SW480 (cell line): ENCODE results near the gene ADGRL3.
"Not testable (repeated sequence)": the region's sequence is repeated elsewhere in the genome, so short reads cannot be mapped to it uniquely, and the experiment has no call there.

Source experiments
- DNase-seq: peaks from one replicate; pipeline ENCODE4 v3.0.0-alpha.2; 2016; ENCODE audit warnings: low spot score

Gene ADGRL3

DNA sequence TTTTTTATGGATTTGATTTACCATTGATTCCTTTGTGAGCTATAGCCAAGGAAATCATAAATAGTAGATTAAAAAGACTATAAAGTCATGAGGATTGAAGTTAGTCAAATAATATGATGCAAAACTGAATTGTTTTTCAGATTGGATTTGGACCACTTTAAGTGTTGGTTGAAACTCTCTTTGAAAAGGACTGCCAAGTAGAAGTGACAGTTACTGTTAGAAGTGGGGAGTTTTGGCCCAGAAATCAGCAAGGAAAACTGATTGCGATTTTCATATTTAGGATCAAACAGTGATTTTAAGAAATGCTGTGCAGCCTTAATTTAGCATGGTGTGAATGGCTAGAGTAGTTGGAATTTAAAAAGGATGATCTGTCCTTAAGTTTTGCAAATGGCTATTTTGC, 4.9 kb downstream of the ADGRL3 start:
- no peak for DNase-seq

- not testable (repeated sequence) for DNase-seq
Observed at GRCh38 chr4:61207156-61207555, 7.0 kb downstream of the ADGRL3 start.

DNA sequence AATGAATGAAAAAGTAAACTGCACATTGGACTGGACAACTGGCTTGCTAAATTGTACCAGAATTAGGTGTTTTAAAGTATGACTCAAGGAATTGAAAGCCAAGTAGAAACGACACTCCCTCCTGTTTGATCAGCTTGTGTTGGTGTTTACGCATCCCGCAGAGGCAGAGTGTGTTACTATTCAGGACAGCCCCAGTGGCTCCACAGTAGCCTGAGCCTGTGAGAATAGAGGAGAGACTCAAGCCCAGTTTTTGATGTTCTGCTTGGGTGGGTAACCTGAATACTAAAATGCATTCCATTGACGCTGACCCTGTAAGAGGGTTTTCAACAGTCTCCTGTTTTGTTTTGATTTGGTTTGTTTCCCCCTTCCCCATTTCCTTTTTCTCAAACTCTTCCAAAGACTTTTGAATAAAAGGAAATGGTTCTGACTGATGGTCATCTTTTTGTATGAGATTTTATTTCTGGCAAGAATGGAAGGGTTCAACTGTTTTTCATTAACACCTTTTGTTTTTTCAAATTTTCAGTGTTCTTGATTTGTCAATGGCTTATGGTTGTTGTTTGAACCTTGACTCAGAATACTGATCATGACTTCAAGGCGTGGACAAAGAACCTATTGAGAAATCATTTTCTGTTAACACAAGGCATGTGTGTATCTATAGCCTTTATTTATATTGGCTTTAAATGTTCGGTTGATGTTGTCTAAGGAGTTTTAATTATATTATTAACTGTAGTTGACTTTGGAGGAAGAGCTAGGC, 10.2 kb downstream of the ADGRL3 start:
- no peak for DNase-seq

DNA sequence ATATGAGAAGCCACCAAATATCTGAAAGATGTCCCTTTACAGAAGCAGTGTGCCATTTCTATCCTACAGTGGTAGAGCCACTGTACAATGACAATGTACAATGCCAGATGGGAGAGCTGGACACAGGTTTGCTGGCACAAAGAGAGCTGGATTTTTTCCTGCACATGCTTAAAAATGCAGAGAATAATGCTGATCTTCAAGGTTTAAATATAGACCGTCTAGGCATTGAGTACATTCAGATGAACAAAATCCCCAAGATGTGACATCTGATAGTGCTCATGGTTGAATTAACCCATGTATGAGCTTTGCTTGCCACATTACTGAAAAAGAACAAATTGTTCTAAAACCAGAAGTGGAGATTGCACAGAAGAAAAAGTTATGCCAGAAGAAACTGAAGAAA, 11.7 kb downstream of the ADGRL3 start:
- DNase-seq: no peak

DNA sequence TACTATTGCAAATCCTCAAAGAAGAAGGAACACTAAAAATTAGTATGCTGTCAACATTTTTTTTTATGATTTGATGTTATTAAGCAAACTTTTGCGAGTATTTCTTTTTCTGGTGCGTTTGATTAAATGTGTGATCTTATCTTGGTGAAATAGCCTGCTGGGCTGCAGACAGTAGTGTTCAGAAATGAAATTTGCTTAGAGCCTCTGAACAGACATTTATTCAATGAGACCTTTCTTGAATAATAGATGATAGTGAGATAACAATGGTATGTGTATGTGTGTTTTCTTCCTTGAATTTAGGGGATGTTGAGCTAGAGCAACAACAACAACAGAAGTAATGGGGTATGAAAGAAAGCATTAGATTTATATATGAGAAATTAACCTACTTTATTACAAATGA, 12.7 kb downstream of the ADGRL3 start:
- DNase-seq: no peak

- no peak for DNase-seq
Observed at GRCh38 chr4:61214680-61215079, 14.6 kb downstream of the ADGRL3 start.

DNA sequence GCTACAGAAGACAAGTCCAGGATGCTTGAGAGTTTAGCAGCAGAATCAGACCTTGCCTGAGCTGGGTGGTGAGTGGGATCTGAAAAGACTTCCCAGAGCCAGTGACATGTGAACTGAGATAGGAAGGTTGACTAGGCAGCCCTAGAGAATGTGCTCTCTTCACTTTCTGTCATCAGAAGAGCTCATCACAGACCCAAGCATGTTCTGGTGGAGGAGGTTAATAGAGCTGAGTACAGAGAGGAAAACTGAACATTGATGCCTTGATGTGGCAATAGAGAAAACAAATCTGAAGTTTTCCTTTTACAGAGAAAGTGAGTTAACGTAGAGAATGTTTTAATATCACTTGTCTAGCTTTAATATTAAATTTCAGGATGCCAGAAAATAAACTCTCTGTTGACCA, 17.1 kb downstream of the ADGRL3 start:
- no peak for DNase-seq

DNA sequence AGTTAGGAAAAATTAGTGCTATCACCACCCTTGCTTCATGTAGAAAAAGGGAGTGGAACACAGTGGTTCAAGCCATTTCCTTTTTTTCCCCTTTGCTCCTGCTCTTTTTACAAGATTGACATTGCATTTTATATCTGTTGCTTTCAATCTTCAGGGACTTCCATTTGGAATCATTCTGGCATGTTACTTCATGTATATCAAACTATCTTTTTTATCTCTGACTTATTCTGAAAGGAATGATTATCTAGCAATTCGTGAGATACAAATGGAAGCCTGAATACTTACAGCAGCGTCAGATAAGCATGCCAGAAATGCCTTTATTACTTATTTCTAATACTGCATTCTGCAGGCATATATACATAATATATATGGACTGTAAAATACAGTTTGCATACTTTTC, 20.4 kb downstream of the ADGRL3 start:
- no peak for DNase-seq

- no peak for DNase-seq
Observed at GRCh38 chr4:61223385-61223784, 23.3 kb downstream of the ADGRL3 start.

- DNase-seq: no peak
Observed at GRCh38 chr4:61224573-61224972, 24.4 kb downstream of the ADGRL3 start.

GRCh38 chr4:61225656-61226055, 25.5 kb downstream of the ADGRL3 start:
- no peak for DNase-seq

DNA sequence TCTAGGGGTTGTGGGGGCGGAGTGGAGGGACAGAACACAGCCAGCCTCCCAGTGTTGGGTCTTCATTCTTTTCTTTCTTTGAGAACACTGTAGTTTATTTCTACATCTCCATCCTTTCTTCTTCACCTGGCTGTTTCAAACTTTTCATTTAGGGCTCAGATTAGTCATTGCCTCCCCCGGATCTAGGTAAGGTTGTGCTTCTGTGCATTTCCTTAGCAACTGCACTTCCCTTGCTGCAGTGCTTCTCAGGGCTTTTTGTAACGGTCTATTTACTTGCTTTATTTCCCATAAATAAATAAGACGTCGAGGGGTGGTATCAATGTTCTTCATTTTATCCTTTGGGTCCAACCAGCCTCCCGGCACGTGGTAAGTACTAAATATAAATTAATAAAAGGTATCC, 31.3 kb downstream of the ADGRL3 start:
- DNase-seq: no peak

GRCh38 chr4:61239250-61239649, 39.1 kb downstream of the ADGRL3 start:
- DNase-seq: no peak

- no peak for DNase-seq
Observed at GRCh38 chr4:61243962-61244361, 43.8 kb downstream of the ADGRL3 start.

DNA sequence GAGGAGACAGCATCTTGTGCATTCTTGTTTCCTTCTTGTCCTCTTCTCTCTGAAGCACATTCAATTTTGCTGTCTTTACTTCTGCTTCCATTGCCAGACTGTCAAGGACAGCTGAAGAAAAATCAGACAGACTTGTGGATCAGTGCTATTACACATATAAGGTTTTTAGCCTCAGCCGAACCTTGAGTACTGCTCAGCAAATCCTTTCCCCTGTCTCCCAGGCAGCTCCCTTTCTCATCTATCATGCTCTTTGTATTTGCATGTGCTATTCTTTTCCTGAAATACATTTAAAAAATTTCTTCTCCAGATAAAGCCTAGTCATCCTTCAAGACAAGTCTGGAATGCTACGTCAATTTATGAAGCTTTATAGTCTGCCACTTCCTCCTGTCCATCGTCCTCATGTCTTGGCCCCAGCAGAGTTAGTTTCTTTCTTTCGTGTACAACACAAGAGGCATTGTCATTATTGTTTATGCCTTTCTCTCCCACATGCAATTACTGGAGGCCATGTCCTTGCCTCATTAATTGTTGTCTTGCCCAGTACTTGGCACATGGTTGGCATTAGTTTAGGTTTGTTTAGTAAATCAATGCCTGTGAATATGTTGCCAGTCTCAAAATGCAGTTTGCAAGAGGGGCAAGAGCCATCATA, 45.1 kb downstream of the ADGRL3 start:
- no peak for DNase-seq

- no peak for DNase-seq
Observed at GRCh38 chr4:61246034-61246433, 45.9 kb downstream of the ADGRL3 start.

DNA sequence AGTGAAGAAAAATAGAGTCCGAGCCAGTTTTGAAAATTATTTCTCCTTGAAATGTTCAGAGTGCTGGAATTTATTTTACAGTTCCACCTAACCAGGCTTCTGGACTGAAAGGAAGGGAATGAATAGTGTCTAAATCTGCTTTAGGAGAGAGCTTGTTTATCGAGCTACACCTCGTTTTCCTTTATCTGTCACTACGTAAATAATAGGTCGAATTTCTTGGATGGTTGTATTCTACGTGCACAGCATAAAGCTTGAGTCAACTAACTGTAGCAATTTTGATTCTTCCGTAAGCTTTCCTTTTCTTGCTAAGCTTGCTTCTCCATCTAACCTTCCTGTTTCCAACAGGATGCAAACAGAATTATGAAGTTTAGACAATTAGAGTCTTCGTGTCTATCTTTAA, 48.6 kb downstream of the ADGRL3 start:
- no peak for DNase-seq

DNA sequence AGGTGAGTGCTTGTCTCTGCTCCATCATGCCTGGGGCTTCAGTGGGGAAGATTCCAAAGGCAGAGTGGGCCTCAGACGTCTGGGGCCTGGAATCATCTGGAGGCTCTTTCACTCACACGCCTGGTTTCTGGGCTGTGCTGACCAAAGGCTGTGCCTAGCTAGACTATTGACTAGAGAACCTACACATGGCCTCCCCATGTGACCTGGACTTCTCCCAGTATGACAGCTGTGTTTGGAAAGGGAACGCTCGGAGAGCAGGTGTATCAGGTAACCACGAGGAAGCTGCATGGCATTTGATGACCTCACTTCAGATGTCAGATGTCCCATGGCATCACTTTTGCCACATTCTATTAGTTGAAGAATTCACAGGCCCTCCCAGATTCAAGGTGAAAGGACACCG, 51.0 kb downstream of the ADGRL3 start:
- DNase-seq: no peak

DNA sequence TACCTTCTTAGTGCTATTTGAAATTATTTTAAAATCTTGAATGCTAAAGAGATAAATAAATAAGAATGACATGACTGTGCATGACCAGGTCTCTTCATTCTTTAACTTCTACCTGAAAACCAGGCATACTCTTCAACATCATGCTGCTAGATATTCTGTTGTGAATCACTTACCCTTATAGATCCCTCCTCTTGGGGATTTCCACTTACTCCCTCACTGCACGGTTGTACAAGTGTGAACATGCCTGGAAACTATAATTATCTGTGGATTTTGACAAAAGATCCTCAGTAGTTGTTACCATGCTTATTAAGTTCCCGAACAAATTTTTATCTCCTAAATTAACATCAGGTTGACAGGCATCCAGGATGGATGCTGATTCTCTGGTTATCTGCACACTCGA, 54.3 kb downstream of the ADGRL3 start:
- no peak for DNase-seq

DNA sequence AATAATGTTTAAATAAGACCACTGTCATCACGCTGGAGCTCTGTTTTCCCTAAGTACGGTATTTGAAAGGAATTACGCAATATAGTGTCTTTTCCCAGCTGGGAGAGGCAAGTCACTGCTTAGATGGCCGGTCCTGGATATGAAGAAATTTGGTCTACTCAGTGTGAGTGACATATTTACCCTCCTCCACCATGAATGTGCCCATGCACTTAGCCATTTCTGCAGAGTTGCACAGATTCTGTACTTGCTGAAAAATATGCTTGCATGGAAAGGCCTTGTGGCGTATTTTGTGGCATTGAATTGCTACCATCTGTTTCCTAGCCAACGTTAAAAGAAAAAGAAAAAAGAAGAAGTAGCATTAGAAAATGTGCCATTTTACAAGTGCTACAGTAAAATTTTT, 73.1 kb downstream of the ADGRL3 start:
- DNase-seq: no peak

DNA sequence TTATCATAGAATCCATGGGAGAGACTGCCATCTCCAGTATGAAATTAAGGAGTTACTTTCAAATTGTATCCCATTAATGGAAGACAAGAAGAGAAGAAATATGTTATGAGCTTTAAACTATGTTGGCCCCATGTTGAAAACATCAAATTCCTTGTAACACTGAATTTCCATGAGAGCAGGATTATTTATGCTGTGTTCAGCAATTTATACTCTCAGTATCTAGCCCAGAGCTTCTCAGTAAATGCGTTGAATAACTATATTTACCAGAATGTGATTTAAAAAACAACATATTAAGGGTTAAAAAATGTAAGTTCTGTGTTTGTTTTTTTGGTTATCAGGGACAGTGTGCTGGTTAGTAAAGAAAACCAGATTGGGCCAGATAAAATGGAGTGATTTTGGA, 74.2 kb downstream of the ADGRL3 start:
- no peak for DNase-seq

DNA sequence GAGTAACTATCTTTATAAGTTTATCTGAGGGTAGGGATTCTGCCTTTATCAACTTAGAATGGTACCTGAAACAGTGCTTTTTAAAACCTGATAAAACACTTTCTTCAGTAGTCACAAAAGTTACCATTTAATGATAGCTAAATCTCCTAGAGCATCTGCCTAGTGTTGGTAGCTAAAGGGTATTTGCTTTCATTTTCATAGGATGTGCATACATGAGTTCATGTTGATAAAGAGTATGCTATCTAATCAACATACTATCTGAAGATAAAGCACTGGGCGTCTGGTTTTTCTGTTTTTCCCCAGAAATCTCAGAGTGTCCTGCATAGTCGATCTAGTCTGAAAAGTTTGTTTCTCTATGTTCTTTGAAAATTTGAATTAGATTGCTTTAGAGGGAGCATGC, 75.1 kb downstream of the ADGRL3 start:
- DNase-seq: no peak

DNA sequence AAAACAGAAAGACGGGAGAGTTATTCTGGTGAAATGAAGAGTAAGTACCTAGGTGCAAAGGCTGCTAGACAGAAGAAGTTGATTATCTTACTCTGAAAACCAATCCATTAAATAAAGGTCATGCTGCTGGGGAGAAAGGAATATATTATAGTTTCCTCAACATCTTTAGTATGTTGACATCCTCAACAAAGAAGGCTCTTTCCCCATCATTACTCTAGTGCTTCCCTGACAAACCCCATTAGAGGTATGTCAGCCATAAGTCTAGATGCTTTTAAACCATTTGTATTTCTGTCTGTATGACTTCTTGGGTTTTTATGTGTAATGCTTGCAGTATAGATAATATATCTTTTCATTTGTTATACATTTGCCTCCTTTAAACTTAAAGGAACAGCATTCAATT, 75.9 kb downstream of the ADGRL3 start:
- no peak for DNase-seq
